Sigmoid colon (tissue), 4 donors: ENCODE data around the gene CDC42EP4.

Source experiments
- EP300 ChIP-seq, 4 donors: sonication (generic); formaldehyde crosslinking; IDR thresholded peaks; one replicate each; pipeline ENCODE4 v1.6.1; 2017; ENCODE audit warnings: antibody characterized with exemption in 4 of 4
- POLR2A ChIP-seq, 2 donors: fragments of 450-650 bp; IDR thresholded peaks; one replicate each; pipeline ENCODE4 v1.6.1; 2016; ENCODE audit warnings: antibody characterized with exemption in 2 of 2, mild to moderate bottlenecking in 2 of 2, moderate library complexity in 2 of 2
- TF ChIP-seq, protein P1 (sequence below), 4 experiments: fragments of 450-650 bp in 3 of 4; fragments of 200-600 bp in 1 of 4; IDR thresholded peaks; one replicate each; pipeline ENCODE4 v1.5.1; 2016 to 2019; ENCODE audit warnings: antibody characterized with exemption in 4 of 4, mild to moderate bottlenecking in 3 of 4, moderate library complexity in 2 of 4

DNA sequence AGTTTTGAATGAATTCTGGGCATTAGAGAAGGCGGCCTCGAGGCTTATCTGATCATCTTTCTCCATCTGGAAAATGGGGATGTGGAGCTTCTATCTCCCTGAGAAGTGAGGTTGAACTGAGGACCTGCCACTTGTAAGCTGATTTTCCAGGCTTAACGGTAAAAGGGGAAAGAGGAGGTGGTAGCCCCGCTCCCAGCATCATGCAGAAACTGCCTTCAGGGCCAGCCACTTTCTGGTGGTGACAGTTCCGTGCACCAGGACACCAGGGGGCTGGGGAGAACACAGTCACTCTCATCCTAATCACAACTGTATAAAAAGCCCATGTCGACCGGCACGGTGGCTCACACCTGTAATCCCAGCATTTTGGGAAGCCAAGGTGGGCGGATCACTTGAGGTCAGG, 29.2 kb downstream of the CDC42EP4 start:
- TF ChIP-seq, protein P1, sequence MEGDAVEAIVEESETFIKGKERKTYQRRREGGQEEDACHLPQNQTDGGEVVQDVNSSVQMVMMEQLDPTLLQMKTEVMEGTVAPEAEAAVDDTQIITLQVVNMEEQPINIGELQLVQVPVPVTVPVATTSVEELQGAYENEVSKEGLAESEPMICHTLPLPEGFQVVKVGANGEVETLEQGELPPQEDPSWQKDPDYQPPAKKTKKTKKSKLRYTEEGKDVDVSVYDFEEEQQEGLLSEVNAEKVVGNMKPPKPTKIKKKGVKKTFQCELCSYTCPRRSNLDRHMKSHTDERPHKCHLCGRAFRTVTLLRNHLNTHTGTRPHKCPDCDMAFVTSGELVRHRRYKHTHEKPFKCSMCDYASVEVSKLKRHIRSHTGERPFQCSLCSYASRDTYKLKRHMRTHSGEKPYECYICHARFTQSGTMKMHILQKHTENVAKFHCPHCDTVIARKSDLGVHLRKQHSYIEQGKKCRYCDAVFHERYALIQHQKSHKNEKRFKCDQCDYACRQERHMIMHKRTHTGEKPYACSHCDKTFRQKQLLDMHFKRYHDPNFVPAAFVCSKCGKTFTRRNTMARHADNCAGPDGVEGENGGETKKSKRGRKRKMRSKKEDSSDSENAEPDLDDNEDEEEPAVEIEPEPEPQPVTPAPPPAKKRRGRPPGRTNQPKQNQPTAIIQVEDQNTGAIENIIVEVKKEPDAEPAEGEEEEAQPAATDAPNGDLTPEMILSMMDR (IDR thresholded peaks at IDR 0.05) = no peak
- no peak for TF ChIP-seq POLR2A (IDR thresholded peaks at IDR 0.05)
- no peak for TF ChIP-seq EP300 (IDR thresholded peaks at IDR 0.05)
